Amygdala (tissue), 56 donors: ENCODE data around the gene ACY1.

Experiments
- DNase-seq, 56 donors: peaks; one replicate each; lab custom pipeline; 2025; lab: John Stamatoyannopoulos, UW

ACY1 gene

DNA sequence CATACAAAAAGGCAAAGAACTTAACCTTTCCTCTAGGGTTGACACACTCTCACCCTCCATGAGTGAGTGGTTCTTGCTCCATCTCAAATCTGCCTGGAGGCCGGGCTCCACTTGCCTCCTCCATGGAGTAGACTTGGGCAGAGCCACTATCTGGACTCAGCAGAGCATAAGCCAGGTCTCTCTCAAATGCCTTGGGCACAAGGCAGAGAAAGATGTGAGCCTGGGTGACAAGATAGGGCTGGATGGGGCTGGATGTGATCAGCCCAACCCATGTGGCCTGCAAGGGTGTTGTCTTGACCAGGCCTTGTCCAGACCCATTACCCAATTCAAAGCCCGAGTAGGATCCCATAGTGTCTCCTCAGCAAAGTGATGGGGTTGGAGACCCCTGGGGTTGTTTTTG, 16.5 kb downstream of the ACY1 start:
- no peak for DNase-seq

DNA sequence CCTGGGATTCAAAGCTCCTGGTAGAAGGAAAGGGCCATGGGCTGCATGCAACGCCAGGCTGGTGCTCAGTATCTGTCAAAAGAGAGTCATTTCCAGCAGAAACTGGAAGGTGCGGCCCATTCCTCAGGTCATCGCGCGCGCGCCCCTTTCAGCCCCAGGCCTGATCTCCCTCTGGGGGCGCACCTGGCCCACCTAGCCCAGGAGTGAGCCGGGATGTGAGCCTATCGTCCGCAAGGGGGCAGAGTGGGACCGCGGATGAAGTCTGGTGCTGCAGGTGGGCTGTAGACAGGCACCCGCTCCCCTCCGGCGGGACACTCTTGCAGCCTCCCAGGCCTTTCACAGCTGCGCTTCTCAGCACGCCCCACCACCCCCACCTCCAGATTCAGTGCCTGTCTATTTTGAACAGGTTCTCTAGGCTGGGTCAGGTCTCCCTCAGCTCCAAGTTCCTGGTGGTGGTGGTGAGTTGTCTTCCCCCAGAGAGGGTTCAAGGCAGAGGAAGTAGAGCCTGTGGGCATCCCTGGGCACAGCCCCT, 18.2 kb downstream of the ACY1 start:
- DNase-seq, result peak in 45 of 56 donors; percentile 22 to 79 (median 50)

DNA sequence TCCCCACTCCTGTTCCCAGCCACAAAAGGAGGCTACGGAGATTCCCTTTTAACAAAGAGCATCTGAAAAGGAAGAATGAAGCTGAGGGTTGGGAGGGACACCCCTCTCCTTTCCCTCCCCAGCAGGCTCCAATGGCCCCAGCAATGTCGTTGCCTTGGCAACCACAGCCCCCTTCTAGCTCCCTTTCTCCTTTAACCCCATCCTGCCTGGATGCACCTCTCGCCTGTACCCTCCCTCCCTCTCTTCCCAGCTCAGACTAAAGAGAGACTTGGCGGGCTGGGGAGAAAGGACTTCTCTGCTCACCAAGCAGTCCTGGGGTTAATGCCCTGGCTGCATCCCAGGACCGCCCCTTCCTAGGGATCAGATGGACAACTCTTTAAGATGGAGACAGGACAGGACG, 19.4 kb downstream of the ACY1 start:
- no peak for DNase-seq

DNA sequence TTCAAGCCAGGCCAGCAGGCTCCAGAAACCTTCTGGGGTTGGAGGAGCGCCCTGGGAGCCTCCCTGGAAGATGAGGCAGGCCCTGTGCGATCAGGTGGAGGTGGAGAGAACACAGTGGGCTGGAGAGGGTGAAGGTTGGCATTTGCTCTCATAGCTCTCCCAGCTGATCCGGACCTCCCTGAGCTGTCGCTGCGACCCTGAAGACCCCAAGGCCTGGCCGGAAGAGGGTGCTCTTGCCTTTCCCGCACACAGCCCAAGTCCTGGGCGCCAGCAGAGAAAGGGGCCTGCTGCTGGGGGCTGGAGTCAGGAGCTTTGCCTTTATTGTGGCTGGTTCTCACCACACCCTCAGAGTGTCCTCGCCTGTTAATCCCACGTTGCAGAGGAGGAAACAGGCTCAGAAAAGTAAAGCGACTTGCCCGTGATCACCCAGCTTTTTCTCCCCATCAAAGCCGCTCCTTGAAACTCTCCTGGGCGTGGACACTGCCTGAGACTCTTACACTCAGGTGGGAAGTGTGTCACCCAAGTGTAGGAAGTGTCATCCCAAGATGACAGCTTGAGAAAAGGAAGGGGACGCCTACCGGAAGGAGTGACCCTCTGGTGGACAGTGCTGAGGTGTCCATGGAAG, 20.9 kb downstream of the ACY1 start:
- peak in 42 of 56 donors; percentile 25 to 78 (median 48) for DNase-seq

GRCh38 chr3:52004906-52005395, 21.6 kb downstream of the ACY1 start:
- no peak for DNase-seq

DNA sequence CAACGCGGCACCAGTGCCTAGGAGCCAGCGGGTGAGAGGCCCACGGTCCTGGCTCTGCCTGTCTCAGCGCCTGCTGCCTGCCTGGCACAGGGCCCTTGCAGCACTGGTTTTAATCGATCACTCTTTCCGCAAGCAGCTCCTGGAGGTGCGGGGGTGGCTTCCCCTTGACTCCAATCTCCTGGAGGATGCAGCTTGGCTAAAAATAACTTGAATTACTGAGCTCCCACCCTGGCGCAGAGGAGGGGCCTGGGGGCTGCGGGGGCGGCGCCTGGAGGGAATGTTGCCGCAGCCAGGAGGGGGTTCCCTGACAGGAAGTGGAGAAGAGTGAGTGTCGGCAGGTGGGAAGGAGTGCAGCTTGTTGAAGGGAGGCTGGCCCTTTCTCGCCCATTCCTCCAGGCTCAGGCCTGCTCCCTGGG, 22.2 kb downstream of the ACY1 start:
- peak in 29 of 56 donors; percentile 18 to 65 (median 42) for DNase-seq

- DNase-seq, result peak in 2 of 56 donors; percentile 41 to 47
These were observed 22.9 kb downstream of the ACY1 start for GRCh38 chr3:52006017-52006819.

DNA sequence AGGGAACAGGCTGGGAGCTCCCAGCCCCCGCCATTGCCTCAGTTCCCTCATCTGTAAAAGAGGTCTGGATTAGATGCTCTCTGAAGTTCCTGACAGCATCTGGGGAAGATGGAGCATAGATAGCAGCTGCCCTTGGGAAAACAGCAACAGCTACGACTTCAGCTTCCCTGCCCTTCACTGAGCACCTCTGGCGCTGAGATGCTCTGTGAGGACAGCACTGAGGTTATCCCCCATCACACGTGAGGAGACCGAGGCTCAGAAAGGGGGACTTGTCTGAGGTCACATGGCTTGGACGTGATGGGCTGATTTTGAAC, 23.4 kb downstream of the ACY1 start:
- no peak for DNase-seq

- no peak for DNase-seq
These were observed 24.0 kb downstream of the ACY1 start for GRCh38 chr3:52007291-52007690.

GRCh38 chr3:52010431-52010830, 27.1 kb downstream of the ACY1 start:
- no peak for DNase-seq

DNA sequence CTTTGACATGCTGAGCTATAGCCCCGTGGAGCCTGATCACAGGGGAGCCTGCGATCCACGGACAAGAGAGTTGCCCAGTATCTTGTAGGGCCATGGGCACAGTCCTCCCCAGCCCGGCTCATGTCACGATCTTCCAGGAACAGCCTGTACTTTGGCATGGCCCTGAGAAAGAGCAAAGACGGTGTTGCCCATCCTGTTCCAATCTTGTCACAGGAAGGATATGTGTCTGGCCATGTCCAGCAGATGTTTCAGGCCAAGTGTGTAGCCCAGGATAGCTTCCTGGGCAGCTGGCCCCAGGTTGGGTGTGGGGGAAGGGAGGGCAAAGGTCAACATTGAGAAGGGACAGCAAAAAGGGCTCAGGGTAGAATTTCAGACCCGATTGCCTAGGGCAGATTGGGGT, 29.4 kb downstream of the ACY1 start:
- no peak for DNase-seq

DNA sequence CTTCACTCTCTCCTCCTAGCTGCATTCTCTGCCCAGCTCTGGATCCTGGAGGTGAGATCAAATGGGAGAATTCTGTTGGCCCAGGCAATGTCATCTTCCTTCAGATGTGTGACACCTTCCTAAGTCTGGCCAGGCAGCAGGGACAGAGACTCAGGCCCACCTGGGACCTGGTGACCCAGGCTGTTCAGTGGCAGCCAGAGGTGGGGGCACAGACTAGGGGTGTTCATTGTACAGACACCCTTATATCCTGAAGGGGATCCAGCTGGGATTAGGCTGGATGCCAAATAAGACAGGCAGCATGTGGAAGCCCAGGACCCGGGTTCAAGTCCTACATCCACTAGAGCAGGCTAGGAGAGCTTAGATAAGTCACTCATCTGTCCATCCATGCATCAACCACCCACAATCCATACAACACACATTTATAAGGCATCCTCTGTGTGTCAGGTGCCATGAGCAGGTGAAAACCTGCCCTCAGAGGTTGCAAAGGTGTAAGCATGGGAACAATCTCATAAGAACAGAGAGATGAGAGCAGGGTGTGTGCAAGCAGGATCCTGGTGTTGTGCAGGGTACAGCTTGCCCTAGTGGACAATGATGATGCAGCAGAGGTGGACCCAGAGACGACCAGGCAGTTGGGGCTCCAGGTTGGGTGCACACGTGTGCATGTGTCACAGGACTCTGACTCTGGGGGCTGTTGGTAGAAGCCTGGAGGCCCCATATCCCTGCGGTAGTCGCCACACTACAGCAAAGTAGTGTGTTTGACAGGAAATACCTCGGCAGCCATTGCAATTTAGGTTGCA, 30.7 kb downstream of the ACY1 start:
- no peak for DNase-seq

GRCh38 chr3:52014613-52015012, 31.3 kb downstream of the ACY1 start:
- DNase-seq, result peak in 6 of 56 donors; percentile 21 to 40 (median 26)

DNA sequence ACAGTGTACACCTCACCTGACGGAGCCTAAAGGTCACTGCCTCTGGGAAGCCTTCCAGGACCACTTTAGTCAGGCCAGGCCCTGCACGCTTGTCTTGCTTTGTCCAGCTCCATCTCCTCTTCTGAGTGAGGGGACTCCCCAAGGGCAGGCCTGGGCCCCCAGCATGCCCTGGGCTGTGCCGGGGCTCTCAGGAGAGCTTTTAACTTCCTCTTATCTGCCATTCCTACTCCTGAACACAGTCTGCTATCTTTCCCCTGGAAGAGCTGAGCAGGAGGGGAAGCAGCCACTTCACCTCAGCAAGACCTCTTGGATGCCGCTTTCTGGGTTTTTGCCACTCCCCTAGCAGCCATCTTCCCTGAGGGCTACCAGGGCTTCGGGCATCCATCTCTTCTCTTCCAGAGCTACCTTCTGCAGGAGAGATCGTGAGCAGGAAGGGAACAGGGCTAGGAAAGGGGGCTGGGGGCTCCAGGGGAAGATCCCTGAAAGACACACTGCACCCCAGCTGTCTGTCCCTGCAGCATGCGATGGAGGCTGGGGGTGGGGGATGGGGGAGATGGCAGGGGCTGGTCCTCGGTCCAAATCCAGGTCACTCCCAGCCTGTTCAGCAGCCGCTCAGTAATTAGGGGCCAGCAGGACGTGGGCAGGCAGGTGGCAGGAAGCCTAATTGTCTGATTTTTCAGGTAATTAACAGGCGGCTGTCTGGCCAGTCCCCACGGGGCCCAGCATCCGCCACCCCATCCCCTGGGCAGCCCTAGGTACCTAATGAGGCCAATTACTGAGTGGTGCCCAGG, 32.3 kb downstream of the ACY1 start:
- no peak for DNase-seq

GRCh38 chr3:52017586-52017985, 34.3 kb downstream of the ACY1 start:
- DNase-seq, result no peak

DNA sequence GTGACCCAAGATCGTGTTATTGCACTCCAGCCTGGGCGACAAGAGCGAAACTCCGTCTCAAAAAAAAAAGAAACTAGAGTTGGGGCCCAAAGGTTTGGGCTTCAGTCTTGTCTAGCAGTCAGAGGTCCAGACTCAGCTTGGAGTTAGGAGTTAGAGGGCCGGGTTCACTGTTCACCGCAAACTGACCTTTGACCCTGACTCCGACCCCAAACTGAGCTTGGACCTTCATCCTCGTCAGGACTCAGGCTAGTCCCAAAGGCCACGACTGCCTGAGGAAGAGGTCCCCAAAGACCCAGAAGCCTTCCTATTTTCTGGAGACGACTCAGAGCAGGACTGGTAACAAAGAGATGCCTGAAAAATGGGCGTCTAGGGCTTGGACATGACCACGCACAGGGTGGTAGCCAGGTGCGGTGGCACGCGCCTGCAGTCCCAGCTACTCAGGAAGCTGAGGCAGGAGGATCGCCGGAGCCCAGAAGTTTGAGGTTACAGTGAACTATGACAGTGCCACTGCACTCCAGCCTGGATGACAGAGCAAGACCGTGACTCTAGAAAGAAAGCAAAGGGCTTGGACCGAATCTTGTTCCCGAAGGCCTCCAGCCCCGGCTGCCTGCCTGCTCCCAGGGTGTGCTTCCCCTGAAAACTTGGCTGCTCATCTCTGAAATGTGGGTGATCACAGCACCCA, 35.1 kb downstream of the ACY1 start:
- no peak for DNase-seq

GRCh38 chr3:52019352-52020080, 36.2 kb downstream of the ACY1 start:
- DNase-seq, result peak in 1 of 56 donors; percentile 51

- DNase-seq, result no peak
These were observed 37.5 kb downstream of the ACY1 start for GRCh38 chr3:52020796-52021195.
